Ureter (tissue), 1 donor: ENCODE data around the gene KIF3A. TPM values are rescaled to one million over a fixed set of nuclear protein-coding genes. Genes with fewer than 3 reads are reported as not detected.

Experiments used
- DNase-seq: peaks from one replicate; pipeline ENCODE4 v3.0.0-alpha.2; 2020; ENCODE audit warnings: low spot score
- total RNA-seq: library from RNA; stranded (reverse); gene quantifications from one replicate; pipeline ENCODE4 v1.2.4, GENCODE V29; 2023
- donor health status: DM: yes; HTN: yes; CAD: no.

Gene KIF3A
- total RNA-seq, 1 donor from 2014 or later = 19.9 TPM

DNA sequence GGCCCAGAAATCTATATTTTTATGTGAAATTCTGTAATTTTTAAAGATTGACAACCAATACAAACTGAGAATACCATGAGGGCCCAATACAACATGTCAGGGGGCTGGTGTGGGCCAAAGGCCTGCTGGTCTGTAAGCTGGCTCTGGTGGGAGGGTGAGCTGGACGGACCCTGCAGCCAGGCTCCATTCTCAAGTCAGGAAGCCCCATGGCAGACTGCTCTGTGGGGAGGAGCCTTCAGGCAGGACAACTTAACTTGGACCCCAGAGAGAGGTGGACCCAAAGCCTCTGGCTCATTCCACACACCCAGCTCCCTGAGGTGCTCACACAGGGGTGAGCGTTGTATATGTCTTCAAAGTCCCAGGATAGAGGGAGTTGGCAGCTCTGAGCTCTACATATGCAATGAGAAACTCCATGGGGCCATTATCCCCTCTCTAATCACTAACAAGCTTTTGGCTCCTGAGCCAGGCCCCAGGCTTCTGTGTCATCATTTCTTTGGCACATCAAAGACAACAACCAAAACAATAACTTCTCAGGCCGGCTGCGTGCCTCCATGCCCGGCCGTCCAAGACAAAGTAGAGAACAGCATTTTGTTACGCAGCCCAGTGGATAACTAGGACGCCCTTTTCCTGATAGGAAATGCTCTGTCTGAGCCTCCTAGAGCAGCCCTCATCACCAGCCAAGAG is 33.3 kb upstream of the KIF3A start:
- no peak for DNase-seq

DNA sequence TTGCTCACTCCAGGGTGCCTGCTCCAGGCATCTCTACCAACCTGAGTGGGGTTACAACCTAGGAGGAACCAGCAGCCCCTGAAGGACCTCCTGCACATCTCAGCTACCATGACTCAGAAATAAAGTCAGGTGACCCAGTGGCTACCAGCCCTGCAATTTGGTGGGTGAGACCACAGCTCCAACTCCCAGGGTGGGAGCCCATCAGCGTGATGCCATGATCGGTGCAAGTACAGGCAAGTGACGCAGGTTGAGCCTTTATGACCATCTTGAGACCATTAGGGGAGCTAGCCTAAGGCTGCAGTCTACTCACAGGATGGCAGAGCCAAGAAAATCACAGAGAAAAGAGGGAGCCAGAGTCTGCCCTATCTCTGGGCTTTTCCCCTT is 31.1 kb upstream of the KIF3A start:
- DNase-seq = no peak

DNA sequence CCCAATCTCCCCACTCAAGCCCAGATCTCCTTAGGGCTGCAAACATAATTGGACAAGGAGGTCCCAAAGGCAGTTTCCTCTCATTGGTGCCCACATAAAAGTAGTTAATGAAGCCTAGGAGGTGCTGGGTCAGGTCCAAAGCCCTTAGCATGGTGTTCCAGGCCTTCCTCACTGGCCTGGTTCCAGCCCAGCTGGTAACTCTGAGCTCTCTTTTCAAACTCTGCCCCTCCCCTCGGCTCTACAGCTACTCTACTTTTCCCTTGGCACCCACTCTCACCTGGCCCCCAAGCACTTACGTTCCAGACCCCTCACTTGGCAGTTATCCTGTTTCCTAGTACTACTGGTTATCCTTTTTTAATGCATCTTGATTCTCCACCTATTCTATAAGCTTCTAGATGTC is 29.8 kb upstream of the KIF3A start:
- no peak for DNase-seq

DNA sequence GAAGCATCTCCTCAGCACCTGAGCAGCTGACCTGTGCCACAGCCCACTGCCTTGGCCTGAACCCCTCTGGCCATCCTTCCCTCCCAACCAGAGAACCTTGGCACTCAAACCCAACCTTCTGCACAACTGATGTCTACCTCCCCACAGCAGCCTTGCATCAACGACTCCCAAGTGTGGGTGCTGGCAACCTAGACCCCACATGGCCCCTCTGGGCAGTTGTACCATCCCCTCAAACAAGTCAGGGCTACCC is 29.4 kb upstream of the KIF3A start:
- no peak for DNase-seq

DNA sequence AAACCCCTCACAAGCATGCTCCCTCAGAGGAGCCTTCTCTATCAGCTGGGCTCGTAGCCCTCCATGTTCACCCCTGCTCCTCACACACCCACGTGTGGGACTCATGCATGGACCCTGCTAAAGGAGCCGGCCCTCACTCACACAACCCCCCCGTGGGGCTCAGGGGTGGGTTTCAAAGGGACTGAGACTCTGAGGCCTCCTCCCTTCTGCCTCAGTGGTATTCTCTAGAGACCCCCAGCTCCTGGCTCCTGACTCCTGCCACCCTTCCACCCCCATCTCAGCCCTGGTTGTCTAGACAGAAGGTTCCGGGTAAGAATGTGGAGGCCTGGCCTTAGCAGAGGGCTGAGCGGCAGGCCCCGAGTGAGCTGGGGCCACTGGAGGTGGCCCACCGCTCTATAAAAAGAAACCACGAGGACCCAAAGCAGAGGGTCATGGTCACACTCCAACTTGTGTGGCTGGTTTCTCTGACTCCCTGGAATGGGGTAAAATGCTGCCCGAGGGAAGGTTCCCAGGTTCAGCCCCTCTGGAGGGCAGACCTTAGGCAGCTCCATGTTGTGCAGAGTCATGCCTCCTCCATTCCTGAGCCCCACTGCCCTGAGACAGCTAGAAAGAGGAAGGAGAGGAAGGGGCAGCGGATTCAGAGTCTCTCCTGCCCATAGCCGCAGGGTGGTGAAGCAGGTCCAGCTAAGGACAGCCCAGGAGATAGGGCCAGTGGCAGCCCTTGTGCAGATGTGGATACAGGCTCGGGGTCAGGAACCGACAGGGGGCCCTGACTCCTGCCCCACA is 28.9 kb upstream of the KIF3A start:
- no peak for DNase-seq

DNA sequence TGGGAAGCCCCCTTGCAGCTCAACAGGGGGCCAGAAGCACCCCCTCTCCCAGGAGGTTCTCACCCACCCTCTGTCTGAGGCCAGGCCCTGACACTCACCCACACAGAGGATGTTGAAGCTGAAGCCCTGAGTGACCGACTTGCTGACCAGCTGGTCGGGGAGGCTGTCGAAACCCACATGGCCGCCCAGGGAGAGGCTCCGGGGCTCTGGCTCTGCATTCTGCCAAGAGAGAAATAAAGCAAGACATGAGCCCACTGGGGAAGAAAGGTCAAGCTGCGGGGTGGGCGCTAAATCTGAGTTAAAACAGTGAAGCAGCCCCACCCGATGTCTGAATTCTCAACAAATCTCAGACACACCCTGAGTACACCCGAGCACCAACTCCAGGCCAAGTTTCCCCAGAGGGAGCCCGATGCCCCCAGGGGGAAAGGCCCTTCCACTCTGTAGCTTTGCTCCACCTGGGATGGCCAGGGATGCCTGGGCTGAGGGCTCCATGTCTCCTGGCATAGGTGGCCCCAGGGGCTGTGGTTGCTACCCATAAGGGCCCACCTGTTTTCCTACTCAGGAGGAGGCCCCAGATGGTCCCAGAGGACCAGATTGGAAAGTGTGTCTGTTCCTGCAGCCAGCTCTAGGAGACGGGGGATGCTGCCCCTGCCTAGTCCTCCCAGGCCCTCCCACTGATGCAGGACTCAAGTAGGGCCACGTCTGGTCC is 28.1 kb upstream of the KIF3A start:
- DNase-seq = no peak

DNA sequence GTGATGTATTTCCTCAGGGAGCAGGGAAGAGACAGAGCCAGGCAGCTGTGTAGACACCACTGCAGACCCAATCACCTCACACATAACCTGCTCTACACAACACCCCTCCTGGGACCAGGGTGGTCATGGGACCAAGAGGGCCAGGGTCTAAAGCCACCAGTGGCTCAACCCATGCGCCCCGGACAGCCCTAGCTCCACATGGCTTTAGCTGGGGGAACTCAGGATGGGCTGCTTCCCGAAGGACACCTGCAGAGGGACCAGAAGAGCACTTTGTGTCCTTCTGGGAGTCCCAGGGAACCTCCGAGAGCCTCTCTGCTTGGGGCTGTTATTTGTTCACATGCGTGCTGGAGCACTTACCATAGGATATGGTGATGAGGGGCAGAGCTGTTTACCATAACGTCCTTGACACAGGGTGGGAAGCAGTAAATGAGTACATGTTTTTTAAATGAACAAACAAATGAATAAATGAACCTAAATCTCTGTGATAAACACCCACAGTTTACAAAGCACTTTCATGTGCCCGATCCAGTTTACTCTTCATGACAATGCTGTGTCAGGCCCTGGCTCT is 27.4 kb upstream of the KIF3A start:
- peak; percentile 18 for DNase-seq

DNA sequence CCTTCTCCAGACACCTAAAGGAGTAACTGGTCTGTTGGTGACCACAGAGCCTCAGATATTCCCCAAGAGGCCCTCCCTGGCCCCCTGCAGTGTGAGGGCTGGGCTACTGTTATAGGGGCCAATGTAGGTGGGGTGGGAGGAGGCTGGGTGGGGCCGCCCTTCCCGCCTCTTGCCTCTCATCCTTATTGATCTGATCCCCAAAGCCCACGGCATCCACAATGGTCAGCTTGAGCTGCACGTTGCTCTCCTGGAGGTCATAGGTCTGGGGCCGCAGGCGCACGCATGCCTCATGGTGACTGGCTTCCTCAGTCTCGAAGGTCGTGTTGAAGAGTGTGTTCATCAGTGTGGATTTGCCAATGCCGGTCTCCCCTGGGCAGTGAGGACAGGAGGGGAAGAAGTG is 26.7 kb upstream of the KIF3A start:
- DNase-seq = peak; percentile 37

DNA sequence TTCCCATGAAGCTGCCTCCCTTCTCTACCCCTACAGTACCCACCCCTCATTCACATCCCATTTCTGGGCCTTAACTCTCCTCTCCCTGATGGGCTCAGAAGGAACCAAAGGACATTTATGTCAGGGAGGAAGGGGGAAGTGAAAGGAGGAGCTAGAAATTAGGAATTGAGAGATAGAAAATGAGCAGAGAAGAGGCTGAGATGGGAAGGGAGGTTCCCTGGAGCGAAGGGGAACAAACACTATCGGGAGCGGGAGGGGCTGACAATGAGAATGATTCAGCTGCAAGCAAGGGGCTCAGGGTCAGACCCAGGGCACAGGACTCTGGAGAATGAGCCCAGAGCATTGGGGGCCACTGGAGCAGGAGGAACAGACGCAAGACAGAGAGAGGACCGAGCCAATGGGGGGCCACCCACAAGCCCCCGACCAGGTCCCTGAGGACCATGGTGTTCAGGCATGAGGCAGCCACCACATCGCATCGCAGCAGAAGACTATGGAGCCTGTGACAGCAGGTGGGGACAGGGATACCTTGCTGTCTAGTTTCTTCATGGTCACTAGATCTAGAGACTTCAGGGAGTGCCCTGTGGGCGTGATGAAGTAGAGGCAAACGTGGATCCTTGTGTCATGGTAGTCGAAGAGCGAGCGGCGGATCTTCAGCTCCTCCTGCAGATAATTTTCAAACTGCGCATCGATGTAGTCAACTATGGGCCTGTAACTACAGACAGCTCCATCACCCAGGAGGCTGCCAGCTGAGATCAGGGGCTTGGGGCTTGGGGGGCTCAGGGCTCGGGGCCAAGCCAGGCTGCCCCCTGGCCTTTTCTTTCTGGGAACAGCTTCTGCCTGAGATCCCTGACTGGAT is 26.1 kb upstream of the KIF3A start:
- no peak for DNase-seq

DNA sequence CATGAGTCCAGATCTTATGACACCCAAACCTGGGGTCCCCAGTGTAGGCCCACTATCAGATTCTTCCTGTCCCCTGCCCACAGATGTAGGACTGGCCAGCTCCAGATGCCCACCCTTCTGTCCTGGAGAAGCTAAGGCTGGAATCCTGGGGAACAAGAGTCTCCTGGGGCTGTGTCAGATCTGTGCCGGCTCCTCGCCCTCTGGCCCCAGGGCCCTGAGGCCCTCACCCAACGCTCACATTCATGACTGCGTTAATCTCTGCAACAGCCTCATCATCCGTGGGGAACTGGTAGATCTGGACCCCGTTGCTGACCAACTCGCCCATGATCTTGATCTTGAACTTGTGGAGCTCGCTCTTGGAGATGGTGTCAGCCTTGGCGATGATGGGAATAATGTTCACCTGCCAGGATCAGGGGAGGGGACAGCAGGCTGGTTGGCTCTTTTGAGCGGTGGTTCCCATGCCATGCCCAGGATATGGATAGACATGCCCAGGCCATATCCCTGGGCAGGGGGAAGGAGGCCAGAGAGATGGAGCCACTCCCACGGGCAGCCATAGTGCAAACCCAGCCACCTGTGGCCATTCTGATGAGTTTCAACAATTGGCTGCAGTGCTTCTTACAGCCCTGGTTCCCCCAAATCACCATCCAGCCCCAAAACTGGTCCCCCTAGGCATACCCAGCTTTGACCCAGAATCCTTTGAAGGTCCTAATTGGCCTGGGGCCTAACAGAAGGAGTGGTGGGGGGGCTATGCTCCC is 25.1 kb upstream of the KIF3A start:
- peak; percentile 30 for DNase-seq

DNA sequence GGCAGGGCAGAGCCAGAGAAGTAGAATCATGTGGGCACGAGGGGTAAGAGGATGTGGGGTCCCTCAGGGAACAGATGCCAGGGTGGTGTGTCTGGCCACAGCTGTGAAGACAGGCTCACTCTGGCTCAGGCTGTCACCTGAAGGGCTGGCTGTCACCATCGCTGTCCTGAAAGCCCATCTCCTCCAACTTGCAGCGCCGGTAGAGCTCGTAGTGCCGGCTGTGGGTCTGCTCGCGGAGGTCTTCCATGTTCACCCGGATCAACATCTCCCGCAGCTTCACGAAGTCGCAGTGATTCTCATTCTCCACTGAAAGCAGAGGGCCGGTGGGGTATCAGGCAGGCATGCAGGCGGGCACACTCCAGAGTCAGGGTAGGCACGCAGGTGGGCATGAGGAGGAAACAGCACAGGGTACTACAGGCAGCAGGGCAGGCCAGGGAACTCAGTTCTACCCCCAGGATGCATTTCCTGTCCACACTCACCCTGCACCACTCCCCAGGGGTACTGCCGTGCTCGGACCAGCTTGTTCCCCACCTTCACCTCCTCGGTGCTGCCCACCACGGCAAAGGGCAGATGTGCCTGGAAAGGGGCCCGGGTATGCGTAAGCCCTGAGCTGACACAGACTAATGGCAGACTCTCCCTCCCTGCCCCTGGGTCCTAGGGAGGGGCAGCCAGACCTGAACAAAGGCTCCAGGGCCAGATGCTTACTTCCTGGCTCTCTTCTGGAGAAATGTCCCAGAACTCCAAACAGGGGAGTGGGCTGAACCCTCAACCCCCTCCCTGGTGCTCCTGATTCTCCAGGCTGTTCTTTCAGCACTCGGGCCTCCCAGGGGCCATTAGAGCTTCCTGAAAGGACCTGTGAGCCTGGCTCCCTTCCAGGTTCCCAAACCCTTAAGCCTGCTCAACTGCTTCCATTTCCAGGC is 24.2 kb upstream of the KIF3A start:
- DNase-seq = peak; percentile 32

DNA sequence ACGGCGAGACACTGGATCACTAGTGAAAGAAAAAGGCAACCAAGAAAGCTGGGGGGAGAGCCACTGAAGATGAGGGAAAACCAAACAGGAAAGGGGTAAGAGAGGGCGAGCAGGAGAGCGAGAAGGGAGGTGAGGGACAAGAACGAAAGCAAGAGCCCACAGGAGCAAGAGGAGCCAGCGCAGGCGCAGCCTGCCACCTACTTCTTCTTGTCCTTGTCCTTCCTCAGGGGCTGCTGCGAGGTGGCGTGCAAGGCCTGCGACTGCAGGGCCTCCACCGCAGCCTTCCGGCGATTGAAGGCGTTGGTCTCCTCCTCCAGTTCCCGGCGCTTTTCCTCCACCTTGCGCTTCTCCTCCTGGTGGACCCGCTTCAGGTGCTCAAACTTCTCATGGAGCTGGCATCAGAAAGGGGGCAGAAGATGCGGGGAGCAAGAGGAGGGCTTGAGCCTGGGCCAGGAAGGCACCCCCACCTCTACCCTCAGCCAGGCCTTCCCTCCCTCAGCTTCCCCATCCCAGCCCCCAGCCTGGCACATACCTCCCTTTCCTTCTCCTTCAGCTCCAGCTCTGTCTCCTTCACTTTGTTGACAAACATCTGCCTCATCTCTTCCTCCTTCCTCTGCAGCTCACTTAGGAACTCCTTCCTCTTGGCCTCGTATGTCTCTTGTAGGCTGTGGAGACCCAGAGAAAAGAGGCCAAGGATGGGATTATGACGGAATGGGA is 23.4 kb upstream of the KIF3A start:
- DNase-seq = peak; percentile 25

DNA sequence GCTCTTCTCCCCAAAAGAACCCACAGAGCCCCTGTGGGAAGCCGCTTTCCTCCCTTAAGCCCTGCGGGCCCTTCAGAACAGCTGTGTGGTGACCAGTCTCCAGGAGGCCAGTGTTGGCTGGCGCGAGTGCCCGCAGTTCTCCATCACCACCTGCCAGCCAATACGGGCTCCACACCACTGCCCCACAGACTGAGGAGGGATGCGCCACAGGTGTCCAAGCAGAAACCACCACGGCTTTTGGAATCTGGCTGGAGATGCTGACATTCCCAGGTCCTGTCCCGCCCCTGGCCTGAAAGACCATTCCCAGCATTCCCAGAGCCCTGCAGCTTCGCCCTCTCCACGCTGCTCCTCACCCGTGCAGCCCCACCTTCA is 22.7 kb upstream of the KIF3A start:
- DNase-seq = no peak

DNA sequence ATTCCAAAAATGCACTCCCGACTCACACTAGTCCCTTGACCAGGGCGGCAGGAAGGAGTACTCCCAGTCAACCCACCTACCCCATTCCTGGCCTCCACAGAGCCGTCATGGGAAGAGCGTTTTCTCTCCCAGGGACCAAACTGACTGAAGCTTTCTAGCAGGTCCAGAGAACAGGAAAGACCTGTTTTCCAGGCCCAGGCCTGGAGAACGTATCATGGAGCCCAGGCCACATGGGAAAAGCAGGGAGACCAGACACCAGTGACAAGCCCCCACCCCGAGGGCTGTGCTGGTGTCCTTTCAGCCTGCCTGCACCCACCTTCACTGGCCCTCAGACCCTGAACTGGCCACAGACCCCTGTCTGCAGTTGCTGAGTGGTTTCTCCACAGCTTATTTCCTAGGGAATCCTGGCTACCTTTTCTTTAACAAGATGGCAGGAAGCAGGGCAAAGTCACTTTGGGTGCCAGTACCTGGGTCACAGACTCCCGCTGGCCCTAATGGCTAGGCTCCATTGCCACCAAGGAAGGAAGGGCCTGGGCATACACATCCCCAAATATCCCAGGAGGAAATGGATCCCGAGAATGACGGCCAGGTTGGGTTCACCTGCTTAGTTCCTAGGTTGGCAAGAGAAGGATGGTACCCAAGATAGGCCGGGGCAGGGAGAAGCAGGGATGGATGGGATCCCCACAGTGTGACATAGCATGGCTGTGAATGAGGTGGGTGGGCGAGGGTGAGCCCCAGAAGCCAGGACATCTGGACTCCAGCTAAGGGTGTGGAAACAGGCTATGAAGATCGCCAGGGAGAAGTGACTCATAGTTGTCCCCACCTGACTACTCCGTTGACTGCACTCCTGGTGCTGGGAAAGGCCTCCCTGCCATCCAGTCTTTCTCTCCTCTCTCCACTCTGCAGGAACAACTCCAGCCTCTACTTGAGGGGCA is 22.0 kb upstream of the KIF3A start:
- DNase-seq = no peak

DNA sequence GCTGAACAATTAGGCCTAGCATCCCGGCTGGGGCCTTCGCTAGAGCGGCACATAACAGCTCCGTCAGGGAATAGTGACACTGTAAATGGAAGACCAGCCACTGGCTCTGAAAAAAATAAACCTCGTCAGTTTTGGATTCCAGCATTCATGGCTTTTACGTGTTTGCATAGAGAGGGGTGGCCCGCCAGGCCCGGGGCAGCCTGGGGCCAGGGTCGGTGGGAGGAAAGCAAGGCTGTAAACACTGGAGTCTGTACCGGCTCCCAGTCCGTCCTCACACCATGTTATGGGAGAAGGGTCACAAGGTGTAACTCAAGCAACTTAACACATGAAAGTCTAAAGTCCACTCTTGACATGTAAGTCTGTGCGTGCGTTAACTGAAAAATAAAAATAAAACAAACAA is 21.1 kb upstream of the KIF3A start:
- DNase-seq = no peak

DNA sequence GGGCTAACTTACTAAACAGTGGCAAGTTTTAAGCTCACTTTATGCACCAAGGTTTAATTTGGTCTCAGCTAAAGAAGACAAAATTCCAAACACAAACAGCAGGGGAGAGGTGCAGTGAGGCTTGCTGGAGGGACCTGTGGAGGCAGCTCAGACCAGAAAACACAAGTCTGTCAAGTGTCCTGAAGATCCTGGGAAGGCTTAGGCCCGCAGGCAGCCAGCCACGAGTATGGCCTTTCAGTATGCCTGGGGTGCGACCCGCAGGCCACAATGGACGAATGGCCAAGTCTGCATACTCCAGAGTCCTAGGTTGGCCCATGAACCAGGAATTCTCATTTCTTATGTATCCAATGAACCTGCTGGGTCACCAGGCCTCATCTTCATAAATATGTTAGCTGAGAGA is 19.2 kb upstream of the KIF3A start:
- DNase-seq = no peak

DNA sequence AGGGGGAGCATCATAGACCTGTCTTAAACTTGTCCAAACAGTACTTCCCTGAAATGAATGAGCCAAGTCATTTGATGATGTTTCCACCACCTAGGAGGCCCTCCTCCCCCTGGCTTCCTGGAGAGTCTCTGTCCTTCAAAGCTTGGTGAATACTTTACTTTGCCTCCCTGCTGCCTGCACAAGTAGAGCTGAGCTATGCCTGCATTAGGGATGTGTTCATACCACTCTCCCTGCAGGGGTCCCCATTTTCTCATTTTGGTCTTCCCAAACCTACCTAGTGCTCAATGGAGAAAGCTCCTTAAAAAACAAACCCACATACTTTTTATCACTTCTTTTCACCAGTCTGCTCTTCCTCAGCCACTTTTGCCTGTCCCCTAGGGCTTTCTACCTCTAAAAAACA is 17.6 kb upstream of the KIF3A start:
- DNase-seq = no peak

DNA sequence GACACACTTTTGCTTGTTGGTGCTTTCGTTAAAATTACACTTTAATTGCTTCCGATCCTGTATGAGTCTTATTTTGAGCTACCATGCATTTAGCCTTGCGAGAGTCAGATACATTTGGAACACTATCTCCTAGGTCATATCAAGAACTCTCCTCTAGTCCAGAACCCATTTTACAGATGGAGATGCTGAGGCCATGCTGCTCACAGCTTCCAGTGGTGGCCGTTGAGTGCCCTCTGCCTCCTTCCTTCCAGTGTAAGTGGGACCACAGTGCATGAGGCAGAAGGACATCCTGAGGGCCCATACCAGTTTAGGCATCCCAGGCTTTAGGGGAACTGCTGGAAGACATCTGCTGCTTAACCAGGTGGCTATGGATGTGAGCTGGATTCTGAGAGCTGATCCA is 16.8 kb upstream of the KIF3A start:
- DNase-seq = no peak
